ENCODE results near the gene CKM. TPM values are rescaled to one million over a fixed set of nuclear protein-coding genes. Genes with fewer than 3 reads are reported as not detected.

Gene CKM
- total and polyA plus RNA-seq, 7 experiments from 2014 or later: not detected

DNA sequence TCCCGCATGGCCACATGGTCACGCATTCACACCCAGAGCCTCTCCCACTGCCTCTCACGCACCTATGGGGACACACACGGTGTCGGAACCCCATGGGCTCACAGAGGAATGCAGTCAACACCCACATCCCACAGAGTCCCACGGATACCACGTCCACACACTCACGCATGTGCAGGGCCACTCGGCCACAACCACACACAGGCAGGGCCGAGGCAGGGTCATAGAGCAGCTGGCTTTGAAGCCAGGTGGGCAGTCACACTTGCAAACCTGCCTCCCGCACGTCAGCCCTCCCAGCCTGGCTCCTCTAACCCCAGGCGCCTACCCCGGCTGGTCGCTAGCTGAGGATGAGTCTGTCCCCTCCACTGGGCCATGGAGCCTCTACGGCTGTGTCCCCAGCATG is 39.6 kb upstream of the CKM start:
- DNase-seq (no peak), ATAC-seq (no peak)
- no peak overlapping the region for H3K27ac Mint-ChIP-seq
- H3K9me3 Mint-ChIP-seq: no peaks in the 10 kb centered on the region
- Histone ChIP-seq H3K36me3 (ENCODE audit: control insufficient read depth in 2 of 3, insufficient read depth in 3 of 3, low read length in 3 of 3) (peaks cover 0 to 58% (median 0%) of the 10 kb centered on the region in 3 experiments), H3K9me3 (ENCODE audit: control insufficient read depth in 2 of 3, low read length in 3 of 3) (no peaks in the 10 kb centered on the region), H3K27ac (ENCODE audit: low read depth, low read length) (no peak overlapping the region), H3K4me1 (ENCODE audit: control insufficient read depth in 2 of 2, insufficient read depth in 2 of 2, low read length in 2 of 2) (no peaks in the 10 kb centered on the region), H3K27me3 (ENCODE audit: control insufficient read depth in 2 of 2, insufficient read depth in 2 of 2, low read length in 2 of 2) (no peaks in the 10 kb centered on the region), H3K4me3 (ENCODE audit: low read length) (no peak overlapping the region)
- CTCF ChIA-PET: no interaction called here
- POLR2A ChIA-PET: no interaction called here
- H3K36me3 Mint-ChIP-seq: peaks cover 0 to 28% (median 5%) of the 10 kb centered on the region in 5 donors
- H3K27me3 Mint-ChIP-seq: no peaks in the 10 kb centered on the region
- no peak overlapping the region for H3K4me3 Mint-ChIP-seq
- no peaks in the 10 kb centered on the region for H3K4me1 Mint-ChIP-seq
- intact Hi-C loops (cut with micrococcal nuclease): no loop called here

DNA sequence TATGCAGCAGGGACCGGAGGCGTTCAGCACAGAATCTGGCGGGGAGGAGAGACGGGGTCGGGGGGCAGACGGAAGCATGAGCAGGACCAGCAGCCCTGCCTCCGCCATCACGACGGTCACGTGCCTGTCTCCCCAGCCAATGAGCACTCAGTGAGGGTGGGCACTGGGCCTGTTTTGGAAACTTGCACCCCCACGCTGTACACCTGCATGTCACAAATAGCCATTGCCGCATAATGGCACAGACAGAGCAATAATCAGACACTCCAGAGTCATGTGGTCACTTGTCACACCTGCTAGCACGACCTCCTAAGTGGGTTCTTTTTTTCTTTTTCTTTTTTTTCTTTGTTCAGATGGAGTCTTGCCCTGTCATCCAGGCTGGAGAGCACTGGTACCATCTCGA is 38.9 kb upstream of the CKM start:
- H3K27me3 ChIP-seq (ENCODE audit: control insufficient read depth in 2 of 2, insufficient read depth in 2 of 2, low read length in 2 of 2): no peaks in the 10 kb centered on the region
- no peak overlapping the region for H3K27ac ChIP-seq (ENCODE audit: low read depth, low read length)
- H3K4me3 Mint-ChIP-seq: no peak overlapping the region
- no peaks in the 10 kb centered on the region for H3K9me3 ChIP-seq (ENCODE audit: control insufficient read depth in 2 of 3, low read length in 3 of 3)
- DNase-seq (no peak), ATAC-seq (no peak)
- intact Hi-C loops (cut with micrococcal nuclease): no loop called here
- H3K36me3 ChIP-seq (ENCODE audit: control insufficient read depth in 2 of 3, insufficient read depth in 3 of 3, low read length in 3 of 3): peaks cover 0 to 64% (median 0%) of the 10 kb centered on the region in 3 experiments
- H3K27ac Mint-ChIP-seq: no peak overlapping the region
- peaks cover 0 to 34% (median 5%) of the 10 kb centered on the region in 5 donors for H3K36me3 Mint-ChIP-seq
- no peaks in the 10 kb centered on the region for H3K4me1 ChIP-seq (ENCODE audit: control insufficient read depth in 2 of 2, insufficient read depth in 2 of 2, low read length in 2 of 2)
- ChIA-PET CTCF (no interaction called here), POLR2A (no interaction called here)
- H3K9me3 Mint-ChIP-seq: no peaks in the 10 kb centered on the region
- no peak overlapping the region for H3K4me3 ChIP-seq (ENCODE audit: low read length)
- no peaks in the 10 kb centered on the region for H3K27me3 Mint-ChIP-seq
- no peaks in the 10 kb centered on the region for H3K4me1 Mint-ChIP-seq

DNA sequence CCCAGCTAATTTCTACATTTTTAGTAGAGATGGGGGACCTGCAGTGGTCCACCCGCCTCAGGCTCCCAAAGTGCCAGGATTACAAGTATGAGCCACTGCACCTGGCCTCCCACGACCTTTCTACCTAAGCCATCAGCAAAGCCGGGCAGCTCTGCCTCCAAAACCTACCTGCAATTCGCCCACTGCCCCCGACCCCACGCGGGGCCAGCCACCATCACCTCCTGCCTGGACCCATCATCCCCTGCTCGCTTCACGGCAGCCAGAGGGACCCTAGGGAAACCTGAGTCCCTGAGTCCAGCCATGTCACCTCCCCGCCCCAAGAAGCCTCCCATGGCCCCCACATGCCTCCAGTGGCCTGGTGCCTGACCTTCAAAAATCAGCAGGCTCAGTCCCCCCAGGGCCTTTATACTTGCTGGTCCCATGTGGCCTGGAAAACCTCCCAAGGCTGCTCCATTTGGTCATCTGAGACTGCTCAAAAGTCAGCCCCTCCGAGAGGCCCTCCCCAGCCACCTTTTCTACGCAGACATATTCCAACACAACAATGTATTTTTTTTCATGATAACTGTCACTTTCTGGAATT is 35.6 kb upstream of the CKM start:
- H3K4me1 ChIP-seq (ENCODE audit: control insufficient read depth in 2 of 2, insufficient read depth in 2 of 2, low read length in 2 of 2): no peaks in the 10 kb centered on the region
- ChIA-PET CTCF (no interaction called here), POLR2A (interaction anchor here (0.6 kb wide), 1 partner anchor 564 kb away, joined by 3 read pairs; no protein-coding TSS in a partner anchor)
- H3K27me3 ChIP-seq (ENCODE audit: control insufficient read depth in 2 of 2, insufficient read depth in 2 of 2, low read length in 2 of 2): no peaks in the 10 kb centered on the region
- H3K36me3 ChIP-seq (ENCODE audit: control insufficient read depth in 2 of 3, insufficient read depth in 3 of 3, low read length in 3 of 3): peaks cover 0 to 77% (median 0%) of the 10 kb centered on the region in 3 experiments
- no peak for ATAC-seq
- Mint-ChIP-seq H3K27ac (no peak overlapping the region), H3K27me3 (no peaks in the 10 kb centered on the region), H3K36me3 (peaks cover 0 to 49% (median 12%) of the 10 kb centered on the region in 5 donors), H3K9me3 (peaks cover 0 to 3% (median 0%) of the 10 kb centered on the region in 11 donors), H3K4me3 (no peak overlapping the region), H3K4me1 (no peaks in the 10 kb centered on the region)
- DNase-seq: no peak
- no peak overlapping the region for H3K4me3 ChIP-seq (ENCODE audit: low read length)
- no peak overlapping the region for H3K27ac ChIP-seq (ENCODE audit: low read depth, low read length)
- H3K9me3 ChIP-seq (ENCODE audit: control insufficient read depth in 2 of 3, low read length in 3 of 3): no peaks in the 10 kb centered on the region
- intact Hi-C loops (cut with micrococcal nuclease): no loop called here

DNA sequence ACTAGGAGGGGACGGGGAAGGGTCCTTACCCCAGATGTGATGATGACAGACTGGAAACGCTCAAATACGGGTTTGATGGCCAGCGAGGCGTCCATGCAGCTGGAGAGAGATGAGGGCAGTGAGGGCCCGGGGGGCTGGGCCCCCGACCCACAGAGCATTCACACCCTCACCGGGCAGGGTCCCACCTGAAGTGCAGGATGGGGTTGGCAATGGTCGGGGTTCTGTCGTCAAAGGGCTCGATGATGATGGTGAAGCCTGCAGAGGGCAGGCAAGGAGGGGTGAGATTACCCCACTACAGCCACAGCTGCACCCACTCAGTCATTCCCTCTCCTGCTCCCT is 34.7 kb upstream of the CKM start:
- no peaks in the 10 kb centered on the region for H3K27me3 Mint-ChIP-seq
- ChIA-PET POLR2A (no interaction called here), CTCF (no interaction called here)
- no peak overlapping the region for H3K4me3 Mint-ChIP-seq
- Histone ChIP-seq H3K27ac (ENCODE audit: low read depth, low read length) (no peak overlapping the region), H3K4me3 (ENCODE audit: low read length) (no peak overlapping the region), H3K36me3 (ENCODE audit: control insufficient read depth in 2 of 3, insufficient read depth in 3 of 3, low read length in 3 of 3) (peaks cover 0 to 77% (median 0%) of the 10 kb centered on the region in 3 experiments), H3K27me3 (ENCODE audit: control insufficient read depth in 2 of 2, insufficient read depth in 2 of 2, low read length in 2 of 2) (no peaks in the 10 kb centered on the region), H3K4me1 (ENCODE audit: control insufficient read depth in 2 of 2, insufficient read depth in 2 of 2, low read length in 2 of 2) (no peaks in the 10 kb centered on the region), H3K9me3 (ENCODE audit: control insufficient read depth in 2 of 3, low read length in 3 of 3) (no peaks in the 10 kb centered on the region)
- peaks cover 0 to 51% (median 12%) of the 10 kb centered on the region in 5 donors for H3K36me3 Mint-ChIP-seq
- no peak for DNase-seq
- ATAC-seq: no peak
- H3K9me3 Mint-ChIP-seq: peaks cover 0 to 3% (median 0%) of the 10 kb centered on the region in 11 donors
- no peaks in the 10 kb centered on the region for H3K4me1 Mint-ChIP-seq
- no peak overlapping the region for H3K27ac Mint-ChIP-seq
- intact Hi-C loops (cut with micrococcal nuclease): no loop called here

DNA sequence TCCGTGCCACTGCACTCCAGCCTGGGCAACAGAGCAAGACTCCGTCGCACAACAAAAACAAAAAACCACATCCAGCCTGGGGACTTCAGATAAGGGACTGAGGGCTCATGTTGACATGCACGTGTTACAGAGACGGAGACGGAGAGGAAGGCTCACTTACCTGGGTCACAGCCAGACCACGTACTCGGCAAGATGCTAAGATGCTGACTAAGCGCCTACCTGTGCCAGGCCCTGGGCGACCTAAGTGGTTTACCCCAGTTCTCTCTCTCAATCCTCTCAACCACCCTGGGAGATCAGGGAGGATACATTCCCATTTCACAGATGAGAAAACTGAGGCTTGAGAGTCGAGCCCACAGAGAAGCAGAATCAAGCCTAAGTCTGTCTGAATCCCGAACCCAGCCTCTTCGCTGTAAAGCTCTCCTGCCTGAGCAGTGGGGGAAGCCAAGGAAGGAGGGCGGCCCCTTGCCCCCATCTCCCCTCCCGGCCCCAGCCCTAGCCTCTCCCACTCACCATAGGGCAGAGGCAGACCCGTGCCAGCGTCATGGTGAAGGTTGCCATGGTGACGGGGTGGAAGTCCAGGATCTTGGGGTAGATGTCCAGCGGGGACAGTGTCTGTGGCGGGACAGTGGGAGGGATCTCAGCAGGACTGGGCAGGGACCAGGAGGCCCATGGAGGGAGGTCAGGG is 34.2 kb upstream of the CKM start:
- DNase-seq: no peak
- no peak overlapping the region for H3K4me3 ChIP-seq (ENCODE audit: low read length)
- Mint-ChIP-seq H3K36me3 (peaks cover 0 to 48% (median 12%) of the 10 kb centered on the region in 5 donors), H3K27ac (no peak overlapping the region), H3K4me3 (no peak overlapping the region), H3K4me1 (no peaks in the 10 kb centered on the region), H3K27me3 (no peaks in the 10 kb centered on the region), H3K9me3 (peaks cover 0 to 3% (median 0%) of the 10 kb centered on the region in 11 donors)
- no peak for ATAC-seq
- ChIA-PET POLR2A (no interaction called here), CTCF (no interaction called here)
- H3K27me3 ChIP-seq (ENCODE audit: control insufficient read depth in 2 of 2, insufficient read depth in 2 of 2, low read length in 2 of 2): no peaks in the 10 kb centered on the region
- no peak overlapping the region for H3K27ac ChIP-seq (ENCODE audit: low read depth, low read length)
- H3K9me3 ChIP-seq (ENCODE audit: control insufficient read depth in 2 of 3, low read length in 3 of 3): no peaks in the 10 kb centered on the region
- intact Hi-C loops (cut with micrococcal nuclease): no loop called here
- H3K4me1 ChIP-seq (ENCODE audit: control insufficient read depth in 2 of 2, insufficient read depth in 2 of 2, low read length in 2 of 2): no peaks in the 10 kb centered on the region
- peaks cover 0 to 77% (median 0%) of the 10 kb centered on the region in 3 experiments for H3K36me3 ChIP-seq (ENCODE audit: control insufficient read depth in 2 of 3, insufficient read depth in 3 of 3, low read length in 3 of 3)

DNA sequence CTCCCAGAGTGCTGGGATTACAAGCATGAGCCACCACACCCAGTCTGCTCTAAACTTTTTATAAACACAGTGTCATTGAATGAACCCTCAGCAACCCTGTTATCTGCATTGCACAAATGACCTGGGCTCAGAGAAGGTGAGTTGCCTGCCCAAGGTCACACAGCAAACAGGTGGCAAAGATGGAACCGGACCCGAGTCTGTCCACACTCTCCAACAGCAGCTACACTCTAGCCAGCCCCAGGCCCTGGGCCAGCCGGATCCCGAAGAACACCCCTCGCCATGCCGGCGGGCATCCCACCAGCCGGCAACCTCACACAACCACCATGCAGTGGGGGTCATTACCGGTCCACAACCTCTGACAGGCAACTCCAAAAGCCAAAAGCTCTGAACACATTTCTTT is 33.2 kb upstream of the CKM start:
- Histone ChIP-seq H3K4me3 (ENCODE audit: low read length) (no peak overlapping the region), H3K36me3 (ENCODE audit: control insufficient read depth in 2 of 3, insufficient read depth in 3 of 3, low read length in 3 of 3) (peaks cover 0 to 77% (median 0%) of the 10 kb centered on the region in 3 experiments), H3K9me3 (ENCODE audit: control insufficient read depth in 2 of 3, low read length in 3 of 3) (no peaks in the 10 kb centered on the region), H3K4me1 (ENCODE audit: control insufficient read depth in 2 of 2, insufficient read depth in 2 of 2, low read length in 2 of 2) (no peaks in the 10 kb centered on the region), H3K27ac (ENCODE audit: low read depth, low read length) (no peak overlapping the region), H3K27me3 (ENCODE audit: control insufficient read depth in 2 of 2, insufficient read depth in 2 of 2, low read length in 2 of 2) (no peaks in the 10 kb centered on the region)
- H3K9me3 Mint-ChIP-seq: peaks cover 0 to 3% (median 0%) of the 10 kb centered on the region in 11 donors
- no peak for ATAC-seq
- no peak for DNase-seq
- peaks cover 0 to 38% (median 12%) of the 10 kb centered on the region in 5 donors for H3K36me3 Mint-ChIP-seq
- H3K27ac Mint-ChIP-seq: peak overlapping the region in 1 of 9 donors; percentile 43
- intact Hi-C loops (cut with micrococcal nuclease): no loop called here
- H3K4me3 Mint-ChIP-seq: no peak overlapping the region
- no peaks in the 10 kb centered on the region for H3K27me3 Mint-ChIP-seq
- H3K4me1 Mint-ChIP-seq: no peaks in the 10 kb centered on the region
- POLR2A ChIA-PET: interaction anchor here (0.5 kb wide), 1 partner anchor 11 kb away, joined by 3 read pairs; no protein-coding TSS in a partner anchor
- CTCF ChIA-PET: no interaction called here

DNA sequence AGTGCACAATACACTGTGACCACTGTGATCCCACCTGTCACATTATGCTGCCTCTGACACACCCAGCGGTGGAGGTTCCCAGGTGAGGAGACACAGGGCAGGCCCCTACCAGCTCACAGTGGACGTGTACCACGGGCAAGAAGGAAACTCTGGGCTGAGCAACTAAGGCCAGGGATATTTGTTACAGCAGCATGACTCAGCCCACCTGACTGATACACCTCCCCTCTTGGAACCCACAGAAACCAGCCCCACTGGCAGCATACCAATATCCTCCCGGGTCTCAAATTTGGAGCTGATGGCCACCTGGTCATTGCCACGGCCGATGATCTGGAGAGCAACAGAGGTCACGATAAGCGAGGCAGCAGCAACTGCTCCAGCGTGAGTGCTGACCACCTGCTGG is 32.7 kb upstream of the CKM start:
- CTCF ChIA-PET: no interaction called here
- Mint-ChIP-seq H3K4me1 (no peaks in the 10 kb centered on the region), H3K9me3 (peaks cover 0 to 3% (median 0%) of the 10 kb centered on the region in 11 donors), H3K27me3 (no peaks in the 10 kb centered on the region), H3K36me3 (peaks cover 0 to 38% (median 12%) of the 10 kb centered on the region in 5 donors), H3K27ac (no peak overlapping the region), H3K4me3 (no peak overlapping the region)
- no peak overlapping the region for H3K27ac ChIP-seq (ENCODE audit: low read depth, low read length)
- H3K36me3 ChIP-seq (ENCODE audit: control insufficient read depth in 2 of 3, insufficient read depth in 3 of 3, low read length in 3 of 3): peaks cover 0 to 82% (median 0%) of the 10 kb centered on the region in 3 experiments
- no peaks in the 10 kb centered on the region for H3K27me3 ChIP-seq (ENCODE audit: control insufficient read depth in 2 of 2, insufficient read depth in 2 of 2, low read length in 2 of 2)
- intact Hi-C loops (cut with micrococcal nuclease): no loop called here
- POLR2A ChIA-PET: no interaction called here
- no peak for DNase-seq
- no peak for ATAC-seq
- H3K4me1 ChIP-seq (ENCODE audit: control insufficient read depth in 2 of 2, insufficient read depth in 2 of 2, low read length in 2 of 2): no peaks in the 10 kb centered on the region
- no peak overlapping the region for H3K4me3 ChIP-seq (ENCODE audit: low read length)
- no peaks in the 10 kb centered on the region for H3K9me3 ChIP-seq (ENCODE audit: control insufficient read depth in 2 of 3, low read length in 3 of 3)
